G401.6 (cell line): ENCODE measurements around the gene TPRN.

Source experiments
- FAIRE-seq: peaks from 2 replicates; lab custom pipeline; 2012; peaks lifted over from hg19 to GRCh38; lab: Jason Lieb, UNC

Gene TPRN

GRCh38 chr9:137171149-137171900 is 29.2 kb downstream of the TPRN start:
- no peak for FAIRE-seq

GRCh38 chr9:137170486-137171148 is 29.9 kb downstream of the TPRN start:
- no peak for FAIRE-seq

GRCh38 chr9:137169896-137170358 is 30.6 kb downstream of the TPRN start, which contains the start of gene LRRC26:
TSS of gene LRRC26 (minus strand) at chr9:137170051. CDS start at chr9:137169943, 108 bp downstream.
- no peak for FAIRE-seq

- no peak for FAIRE-seq
Observed at GRCh38 chr9:137168904-137169856, 31.4 kb downstream of the TPRN start.

- no peak for FAIRE-seq
Observed at GRCh38 chr9:137168573-137168903, 32.0 kb downstream of the TPRN start.

- FAIRE-seq, result no peak
Observed at GRCh38 chr9:137167747-137168572, 32.6 kb downstream of the TPRN start.

GRCh38 chr9:137167277-137167746 is 33.2 kb downstream of the TPRN start:
- no peak for FAIRE-seq

- no peak for FAIRE-seq
Observed at GRCh38 chr9:137166380-137167229, 33.9 kb downstream of the TPRN start.

- no peak for FAIRE-seq
Observed at GRCh38 chr9:137165250-137165836, 35.2 kb downstream of the TPRN start.

GRCh38 chr9:137164370-137165249 is 35.9 kb downstream of the TPRN start:
- no peak for FAIRE-seq

- no peak for FAIRE-seq
Observed at GRCh38 chr9:137163805-137164204, 36.7 kb downstream of the TPRN start.

GRCh38 chr9:137163365-137163715 is 37.2 kb downstream of the TPRN start:
- no peak for FAIRE-seq

- FAIRE-seq, result no peak
Observed at GRCh38 chr9:137162505-137163364, 37.8 kb downstream of the TPRN start.

- FAIRE-seq, result no peak
Observed at GRCh38 chr9:137161558-137162486, 38.7 kb downstream of the TPRN start.

- FAIRE-seq, result no peak
Observed at GRCh38 chr9:137160716-137161557, 39.6 kb downstream of the TPRN start.

GRCh38 chr9:137160054-137160425 is 40.5 kb downstream of the TPRN start:
- FAIRE-seq, result no peak
